SU-DHL-6 (cell line): ENCODE results near the gene TAS2R42.

Experiments used
- H2AFZ ChIP-seq: fragments of 200-600 bp; sonication (generic); 2 replicates; pipeline ENCODE4 v1.6.1; 2014; ENCODE audit warnings: low read depth, mild to moderate bottlenecking, moderate library complexity, mixed read lengths, antibody characterized with exemption, low read length; ENCODE audit not compliant: severe bottlenecking
- H3F3A ChIP-seq: fragments of 200-600 bp; shearing (Covaris generic); 2 replicates; pipeline ENCODE4 v1.6.0; 2016; ENCODE audit warnings: antibody characterized with exemption, mild to moderate bottlenecking; ENCODE audit not compliant: insufficient read depth
- H3K27ac ChIP-seq: fragments of 200-600 bp; sonication (generic); 2 replicates; pipeline ENCODE4 v1.5.1; 2016; ENCODE audit warnings: low read depth, mild to moderate bottlenecking, low read length, moderate library complexity, mixed read lengths
- H3K27me3 ChIP-seq: fragments of 200-600 bp; sonication (generic), shearing (Covaris generic); 2 replicates; pipeline ENCODE4 v1.6.0; 2014; ENCODE audit warnings: mild to moderate bottlenecking, low read length
- H3K36me3 ChIP-seq: fragments of 200-600 bp; sonication (generic); 2 replicates; pipeline ENCODE4 v1.6.1; 2014; ENCODE audit warnings: mild to moderate bottlenecking, low read length, mixed read lengths
- H3K4me2 ChIP-seq: fragments of 300-600, 200-600 bp; shearing (Covaris generic), sonication (generic); 2 replicates; pipeline ENCODE4 v1.6.0; 2014; ENCODE audit warnings: low read length, low read depth, mild to moderate bottlenecking; ENCODE audit not compliant: poor library complexity, severe bottlenecking
- H3K4me3 ChIP-seq: fragments of 200-600 bp; sonication (generic); 2 replicates; pipeline ENCODE4 v1.5.1; 2014; ENCODE audit warnings: antibody characterized with exemption, low read length, mild to moderate bottlenecking, mixed read lengths; ENCODE audit not compliant: insufficient read depth, poor library complexity, severe bottlenecking
- H3K79me2 ChIP-seq: fragments of 200-600 bp; sonication (generic); 2 replicates; pipeline ENCODE4 v1.6.1; 2014; ENCODE audit warnings: mild to moderate bottlenecking, low read length, moderate library complexity; ENCODE audit not compliant: insufficient read depth
- H3K9ac ChIP-seq: fragments of 200-600 bp; sonication (generic); 2 replicates; pipeline ENCODE4 v1.7.0; 2014; ENCODE audit warnings: mild to moderate bottlenecking, low read length
- H3K9me2 ChIP-seq: fragments of 200-600 bp; sonication (generic); replicated peaks from 2 replicates; pipeline ENCODE4 v1.6.1; 2014; ENCODE audit warnings: low read length; ENCODE audit not compliant: insufficient read depth
- H3K9me3 ChIP-seq: fragments of 200-600 bp; sonication (generic); 2 replicates; pipeline ENCODE4 v1.6.1; 2014; ENCODE audit warnings: low read length, mixed read lengths; ENCODE audit not compliant: insufficient read depth
- H4K20me1 ChIP-seq: fragments of 200-600 bp; sonication (generic); 2 replicates; pipeline ENCODE4 v1.6.1; 2014; ENCODE audit warnings: low read depth, mild to moderate bottlenecking, antibody characterized with exemption, low read length, moderate library complexity, mixed read lengths
- CTCF ChIP-seq: fragments of 200-600 bp; sonication (generic); IDR thresholded peaks from one replicate; pipeline ENCODE4 v1.5.1; 2017; ENCODE audit warnings: antibody characterized with exemption, mild to moderate bottlenecking, low read length, moderate library complexity; ENCODE audit not compliant: insufficient read depth, poor library complexity, severe bottlenecking
- EZH2phosphoT487 ChIP-seq: fragments of 200-600 bp; sonication (generic), shearing (Covaris generic); conservative IDR thresholded peaks from 2 replicates; pipeline ENCODE4 v1.6.1; 2018; ENCODE audit warnings: mild to moderate bottlenecking, antibody characterized with exemption, low read length, moderate library complexity, mixed read lengths

TAS2R42 gene

GRCh38 chr12:11164384-11164783 is 22.4 kb downstream of the TAS2R42 start:
- Histone ChIP-seq H3K79me2 (peaks cover 72% of the 10 kb centered on the region), H4K20me1 (no peaks in the 10 kb centered on the region), H3K4me2 (no peak overlapping the region), H3K9ac (no peak overlapping the region), H3K9me3 (no peaks in the 10 kb centered on the region), H2AFZ (no peak overlapping the region), H3K36me3 (no peaks in the 10 kb centered on the region), H3F3A (no peaks in the 10 kb centered on the region), H3K9me2 (no peaks in the 10 kb centered on the region), H3K4me3 (no peak overlapping the region), H3K27me3 (no peaks in the 10 kb centered on the region), H3K27ac (no peak overlapping the region)
- TF ChIP-seq EZH2phosphoT487 (no peak), CTCF (no peak)

GRCh38 chr12:11162502-11162901 is 24.2 kb downstream of the TAS2R42 start:
- Histone ChIP-seq H4K20me1 (no peaks in the 10 kb centered on the region), H3K9me3 (no peaks in the 10 kb centered on the region), H3K79me2 (peaks cover 72% of the 10 kb centered on the region), H3K4me3 (no peak overlapping the region), H3K36me3 (no peaks in the 10 kb centered on the region), H3K27ac (no peak overlapping the region), H3K4me2 (no peak overlapping the region), H2AFZ (no peak overlapping the region), H3K9me2 (no peaks in the 10 kb centered on the region), H3K27me3 (no peaks in the 10 kb centered on the region), H3K9ac (no peak overlapping the region), H3F3A (no peaks in the 10 kb centered on the region)
- TF ChIP-seq CTCF (no peak), EZH2phosphoT487 (no peak)

GRCh38 chr12:11158885-11159444 is 27.8 kb downstream of the TAS2R42 start:
- H3K4me2 ChIP-seq = no peak overlapping the region
- no peak overlapping the region for H2AFZ ChIP-seq
- H4K20me1 ChIP-seq = no peaks in the 10 kb centered on the region
- TF ChIP-seq EZH2phosphoT487 (no peak), CTCF (no peak)
- H3F3A ChIP-seq = no peaks in the 10 kb centered on the region
- no peaks in the 10 kb centered on the region for H3K9me2 ChIP-seq
- H3K27me3 ChIP-seq = no peaks in the 10 kb centered on the region
- no peaks in the 10 kb centered on the region for H3K36me3 ChIP-seq
- no peak overlapping the region for H3K9ac ChIP-seq
- H3K27ac ChIP-seq = no peak overlapping the region
- H3K9me3 ChIP-seq = no peaks in the 10 kb centered on the region
- peaks cover 57% of the 10 kb centered on the region for H3K79me2 ChIP-seq
- H3K4me3 ChIP-seq = no peak overlapping the region
